Ishikawa (cell line): ENCODE data around the gene COL12A1.

Source experiments
- CEBPB ChIP-seq: IDR thresholded peaks from 2 replicates; pipeline ENCODE4 v1.6.1; 2012
- CREB1 ChIP-seq: IDR thresholded peaks from 2 replicates; pipeline ENCODE4 v1.6.1; 2012; ENCODE audit warnings: low read depth
- EGR1 ChIP-seq: IDR thresholded peaks from 2 replicates; pipeline ENCODE4 v1.6.1; 2012
- EP300 ChIP-seq: IDR thresholded peaks from 2 replicates; pipeline ENCODE4 v1.6.1; 2012; ENCODE audit warnings: borderline replicate concordance
- FOXM1 ChIP-seq: IDR thresholded peaks from 2 replicates; pipeline ENCODE4 v1.6.1; 2012; ENCODE audit warnings: low read depth, borderline replicate concordance
- MAX ChIP-seq: IDR thresholded peaks from 2 replicates; pipeline ENCODE4 v1.6.1; 2012
- NFIC ChIP-seq: IDR thresholded peaks from 2 replicates; pipeline ENCODE4 v1.6.1; 2012
- RAD21 ChIP-seq: IDR thresholded peaks from 2 replicates; pipeline ENCODE4 v1.6.1; 2012; ENCODE audit warnings: low read depth
- REST ChIP-seq: IDR thresholded peaks from 2 replicates; pipeline ENCODE4 v1.6.1; 2012; ENCODE audit warnings: low read depth, mild to moderate bottlenecking
- TAF1 ChIP-seq: IDR thresholded peaks from 2 replicates; pipeline ENCODE4 v1.6.1; 2012; ENCODE audit warnings: low read depth, mild to moderate bottlenecking
- TCF12 ChIP-seq: IDR thresholded peaks from 2 replicates; pipeline ENCODE4 v1.6.1; 2012; ENCODE audit warnings: low read depth
- TEAD4 ChIP-seq: IDR thresholded peaks from 2 replicates; pipeline ENCODE4 v1.6.1; 2012
- USF1 ChIP-seq: IDR thresholded peaks from 2 replicates; pipeline ENCODE4 v1.6.1; 2012
- YY1 ChIP-seq: IDR thresholded peaks from 2 replicates; pipeline ENCODE4 v1.6.1; 2012; ENCODE audit warnings: low read depth
- ZBTB7A ChIP-seq: IDR thresholded peaks from 2 replicates; pipeline ENCODE4 v1.6.1; 2012; ENCODE audit warnings: low read depth

The COL12A1 gene

GRCh38 chr6:75156186-75156878 lies 49.5 kb downstream of the COL12A1 start:
- TF ChIP-seq NFIC (no peak), REST (no peak), EGR1 (no peak), CREB1 (no peak)

GRCh38 chr6:75155631-75156030 lies 50.2 kb downstream of the COL12A1 start:
- TF ChIP-seq NFIC (no peak), EGR1 (no peak), YY1 (no peak), REST (no peak), USF1 (no peak), EP300 (no peak), TEAD4 (no peak), TCF12 (no peak)

- TF ChIP-seq TEAD4 (no peak), TCF12 (no peak)
Measured at GRCh38 chr6:75154973-75155372, 50.9 kb downstream of the COL12A1 start.

GRCh38 chr6:75150685-75151412 lies 55.0 kb downstream of the COL12A1 start:
- TF ChIP-seq USF1 (no peak), FOXM1 (no peak), EGR1 (no peak), CREB1 (no peak), TEAD4 (no peak), CEBPB (no peak), EP300 (no peak), MAX (no peak), NFIC (no peak), TCF12 (no peak), RAD21 (no peak), TAF1 (no peak), YY1 (no peak)

GRCh38 chr6:75149696-75150095 lies 56.2 kb downstream of the COL12A1 start:
- no peak for TF ChIP-seq TCF12
- no peak for TF ChIP-seq ZBTB7A
- TF ChIP-seq CREB1, result no peak
- TF ChIP-seq EGR1, result no peak
- no peak for TF ChIP-seq YY1
- no peak for TF ChIP-seq CEBPB
- TF ChIP-seq RAD21, result no peak
- TF ChIP-seq FOXM1, result no peak
- TF ChIP-seq TEAD4, result no peak
- TF ChIP-seq USF1, result no peak
- TF ChIP-seq TAF1, result no peak
- TF ChIP-seq NFIC, result no peak
- no peak for TF ChIP-seq REST
- no peak for TF ChIP-seq EP300
- TF ChIP-seq MAX, result no peak
